ENCODE results near the gene AADACL3.

AADACL3 gene

DNA sequence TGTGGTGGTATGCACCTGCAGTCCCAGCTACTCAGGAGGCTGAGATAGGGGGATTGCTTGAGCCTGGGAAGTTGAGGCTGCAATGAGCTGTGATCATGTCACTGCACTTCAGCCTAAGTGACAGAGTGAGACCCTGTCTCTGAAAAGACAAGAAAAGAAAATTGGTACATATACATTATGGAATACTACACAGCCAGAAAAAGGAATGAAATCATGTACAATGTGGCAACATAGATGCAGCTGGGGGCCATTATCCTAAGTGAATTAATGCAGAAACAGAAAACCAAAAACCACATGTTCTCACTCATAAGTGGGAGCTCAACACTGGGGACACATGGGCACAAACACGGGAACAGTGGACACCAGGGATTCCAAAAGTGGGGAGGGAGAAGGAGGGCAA, 23.0 kb downstream of the AADACL3 start:
- TF ChIP-seq, protein P1, sequence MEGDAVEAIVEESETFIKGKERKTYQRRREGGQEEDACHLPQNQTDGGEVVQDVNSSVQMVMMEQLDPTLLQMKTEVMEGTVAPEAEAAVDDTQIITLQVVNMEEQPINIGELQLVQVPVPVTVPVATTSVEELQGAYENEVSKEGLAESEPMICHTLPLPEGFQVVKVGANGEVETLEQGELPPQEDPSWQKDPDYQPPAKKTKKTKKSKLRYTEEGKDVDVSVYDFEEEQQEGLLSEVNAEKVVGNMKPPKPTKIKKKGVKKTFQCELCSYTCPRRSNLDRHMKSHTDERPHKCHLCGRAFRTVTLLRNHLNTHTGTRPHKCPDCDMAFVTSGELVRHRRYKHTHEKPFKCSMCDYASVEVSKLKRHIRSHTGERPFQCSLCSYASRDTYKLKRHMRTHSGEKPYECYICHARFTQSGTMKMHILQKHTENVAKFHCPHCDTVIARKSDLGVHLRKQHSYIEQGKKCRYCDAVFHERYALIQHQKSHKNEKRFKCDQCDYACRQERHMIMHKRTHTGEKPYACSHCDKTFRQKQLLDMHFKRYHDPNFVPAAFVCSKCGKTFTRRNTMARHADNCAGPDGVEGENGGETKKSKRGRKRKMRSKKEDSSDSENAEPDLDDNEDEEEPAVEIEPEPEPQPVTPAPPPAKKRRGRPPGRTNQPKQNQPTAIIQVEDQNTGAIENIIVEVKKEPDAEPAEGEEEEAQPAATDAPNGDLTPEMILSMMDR (conservative IDR thresholded peaks at IDR 0.05; ENCODE audit: low read depth, low read length), result no peak
- H3K4me3 ChIP-seq (ENCODE audit: low read depth, low read length), result no peak overlapping the region
- no peak for DNase-seq (ENCODE audit: low read depth)

DNA sequence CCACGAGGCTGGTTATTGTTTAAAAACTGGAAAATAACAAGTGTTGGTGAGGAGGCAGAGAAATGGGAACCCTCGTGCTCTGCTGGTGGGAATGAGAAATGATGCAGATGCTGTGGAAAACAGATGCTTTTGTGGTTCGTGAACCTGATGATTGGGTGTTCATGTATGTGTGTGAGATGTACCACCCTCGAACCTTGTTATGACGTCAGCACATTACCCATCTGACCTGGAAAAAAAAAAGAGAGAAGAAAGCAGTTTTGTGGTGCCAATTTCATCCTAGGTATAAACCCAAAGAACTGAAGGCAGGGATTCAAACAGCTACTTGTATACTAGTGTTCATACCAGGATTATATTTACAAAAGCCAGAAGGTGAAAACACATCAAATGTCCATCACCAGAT, 23.7 kb downstream of the AADACL3 start:
- DNase-seq (ENCODE audit: low read depth), result no peak
- H3K4me3 ChIP-seq (ENCODE audit: low read depth, low read length), result no peak overlapping the region
- TF ChIP-seq, protein P1 (conservative IDR thresholded peaks at IDR 0.05; ENCODE audit: low read depth, low read length), result no peak

DNA sequence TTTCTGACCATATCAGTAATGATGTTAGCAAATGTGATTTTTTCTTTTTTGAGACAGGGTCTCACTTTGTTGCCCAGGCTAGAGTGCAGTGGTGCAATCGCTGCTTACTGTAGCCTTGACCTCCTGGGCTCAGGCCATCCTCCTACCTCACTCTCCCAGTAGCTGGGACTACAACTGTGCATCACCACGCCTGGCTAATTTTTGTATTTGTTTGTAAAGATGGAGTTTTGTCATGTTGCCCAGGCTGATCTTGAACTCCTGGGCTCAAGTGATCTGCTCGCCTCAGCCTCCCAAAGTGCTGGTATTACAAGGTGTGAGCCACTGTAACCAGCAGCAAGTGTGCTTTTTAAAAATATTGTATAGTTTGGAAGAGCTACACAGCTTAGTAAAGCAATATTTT, 26.0 kb downstream of the AADACL3 start:
- no peak overlapping the region for H3K4me3 ChIP-seq (ENCODE audit: low read depth, low read length)
- no peak for DNase-seq (ENCODE audit: low read depth)
- TF ChIP-seq, protein P1 (conservative IDR thresholded peaks at IDR 0.05; ENCODE audit: low read depth, low read length), result no peak

DNA sequence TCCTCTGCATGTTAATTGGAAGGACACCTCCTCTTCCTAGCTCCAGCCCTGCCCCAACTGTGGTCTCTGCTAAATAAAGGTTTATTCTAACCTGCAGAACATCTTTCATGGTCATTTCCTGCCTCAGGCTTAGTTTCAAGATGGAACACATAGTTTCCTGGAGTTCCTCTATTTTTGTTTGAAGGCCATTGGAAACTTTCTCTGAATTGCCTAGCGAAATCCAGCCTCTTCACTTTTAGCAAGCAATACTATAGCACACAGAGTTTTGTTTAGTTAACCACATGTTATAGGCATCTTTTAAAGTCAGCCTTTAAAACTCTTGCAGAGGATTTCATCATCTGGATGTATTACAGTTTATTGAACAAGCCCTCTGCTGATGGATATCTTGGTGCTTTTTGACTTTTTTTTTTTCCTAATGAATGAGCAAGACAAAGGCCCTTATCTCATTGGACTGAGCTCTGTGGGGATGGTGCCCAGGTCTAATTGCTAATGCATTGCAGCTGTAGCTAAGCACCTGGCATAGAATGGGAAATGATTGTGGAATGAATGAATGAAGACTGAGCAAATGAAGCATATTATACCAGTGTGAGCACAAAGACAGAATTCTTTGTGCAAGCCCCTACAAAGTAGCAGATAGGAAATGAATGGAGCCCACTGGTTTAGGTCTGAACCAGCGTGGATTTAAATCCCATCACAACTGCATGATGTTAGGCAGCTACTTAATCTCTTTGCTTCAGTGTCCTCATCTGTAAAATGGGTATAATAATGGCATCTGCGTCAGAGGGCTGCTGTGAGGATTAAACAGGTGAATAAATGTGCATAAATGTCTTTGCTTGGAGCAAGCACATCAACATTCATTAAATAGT, 29.4 kb downstream of the AADACL3 start:
- H3K4me3 ChIP-seq (ENCODE audit: low read depth, low read length), result no peak overlapping the region
- TF ChIP-seq, protein P1 (conservative IDR thresholded peaks at IDR 0.05; ENCODE audit: low read depth, low read length), result no peak
- DNase-seq (ENCODE audit: low read depth), result peak; percentile 2

DNA sequence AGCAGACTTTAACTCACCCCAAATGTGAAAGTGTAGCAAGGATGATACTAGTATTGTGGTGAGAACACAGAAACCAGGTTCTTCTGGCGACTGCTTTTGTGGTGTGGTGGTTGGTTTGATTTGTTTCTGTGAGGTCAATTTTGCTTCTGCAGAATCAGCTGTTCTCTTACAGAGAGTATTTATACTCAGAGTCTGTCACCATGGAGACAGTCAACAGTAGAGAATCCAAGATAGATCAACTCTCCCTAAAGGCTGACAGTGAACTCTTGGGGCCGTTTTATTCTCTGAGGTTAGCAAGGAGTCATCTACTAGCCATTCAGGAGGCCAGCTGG, 30.0 kb downstream of the AADACL3 start, which contains the start of gene CFAP107:
TSS of gene CFAP107 (plus strand) at position 209 of the 332 bp plus-strand sequence. CDS start 231 bp downstream, outside the sequence.
- TF ChIP-seq, protein P1 (conservative IDR thresholded peaks at IDR 0.05; ENCODE audit: low read depth, low read length), result no peak
- peak; percentile 4 for DNase-seq (ENCODE audit: low read depth)
- H3K4me3 ChIP-seq (ENCODE audit: low read depth, low read length), result no peak within 1 kb of the TSS

DNA sequence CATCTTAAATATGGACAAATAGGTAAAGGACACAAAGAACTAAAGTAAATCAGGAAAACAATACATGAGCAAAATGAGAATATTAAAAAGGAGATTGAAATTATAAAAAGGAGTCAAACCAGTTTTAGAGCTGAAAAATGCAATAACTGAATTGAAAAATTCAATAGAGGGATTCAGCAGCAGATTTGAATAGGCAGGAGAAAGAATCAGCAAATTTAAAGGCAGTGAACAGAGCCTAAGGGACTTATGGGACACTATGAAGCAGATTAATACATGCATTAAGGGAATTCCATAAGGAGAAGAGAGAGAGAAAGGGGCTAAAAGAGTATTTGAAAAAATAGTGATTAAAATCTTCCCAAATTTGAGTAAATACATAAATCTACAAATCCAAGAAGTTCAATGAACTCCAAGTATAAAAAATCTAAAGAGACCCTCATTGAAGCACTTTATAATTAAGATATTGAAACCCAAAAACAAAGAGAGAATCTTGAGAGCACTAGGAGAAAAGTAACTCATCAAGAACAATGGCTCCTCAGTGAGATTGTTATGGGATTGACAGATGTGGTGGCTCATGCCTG, 33.0 kb downstream of the AADACL3 start:
- H3K4me3 ChIP-seq (ENCODE audit: low read depth, low read length), result no peak overlapping the region
- TF ChIP-seq, protein P1 (conservative IDR thresholded peaks at IDR 0.05; ENCODE audit: low read depth, low read length), result no peak
- DNase-seq (ENCODE audit: low read depth), result no peak

All from choroid plexus epithelial cell (primary cell).